ENCODE measurements around the gene PPA2. TPM values are rescaled to one million over a fixed set of nuclear protein-coding genes. Genes with fewer than 3 reads are reported as not detected.

Gene PPA2
- total RNA-seq, 1 donor from 2014 or later = 72.0 TPM

- Histone ChIP-seq H3K36me3 (ENCODE audit: control insufficient read depth in 3 of 3, insufficient read depth in 3 of 3, low read length in 3 of 3) (no peaks in the 10 kb centered on the region), H3K4me1 (ENCODE audit: control insufficient read depth in 3 of 3, insufficient read depth in 3 of 3, low read length in 3 of 3) (no peaks in the 10 kb centered on the region), H3K4me3 (ENCODE audit: low read length in 3 of 3) (no peak overlapping the region), H3K9me3 (ENCODE audit: control insufficient read depth in 3 of 3, low read length in 3 of 3) (no peaks in the 10 kb centered on the region), H3K27me3 (ENCODE audit: control insufficient read depth in 3 of 3, insufficient read depth in 3 of 3, low read length in 3 of 3) (no peaks in the 10 kb centered on the region), H3K27ac (ENCODE audit: low read depth, low read length) (no peak overlapping the region), H3K9ac (ENCODE audit: low read depth in 1 of 3, low read length in 3 of 3) (no peak overlapping the region)
Measured at GRCh38 chr4:105344141-105344540, 129.7 kb downstream of the PPA2 start.

DNA sequence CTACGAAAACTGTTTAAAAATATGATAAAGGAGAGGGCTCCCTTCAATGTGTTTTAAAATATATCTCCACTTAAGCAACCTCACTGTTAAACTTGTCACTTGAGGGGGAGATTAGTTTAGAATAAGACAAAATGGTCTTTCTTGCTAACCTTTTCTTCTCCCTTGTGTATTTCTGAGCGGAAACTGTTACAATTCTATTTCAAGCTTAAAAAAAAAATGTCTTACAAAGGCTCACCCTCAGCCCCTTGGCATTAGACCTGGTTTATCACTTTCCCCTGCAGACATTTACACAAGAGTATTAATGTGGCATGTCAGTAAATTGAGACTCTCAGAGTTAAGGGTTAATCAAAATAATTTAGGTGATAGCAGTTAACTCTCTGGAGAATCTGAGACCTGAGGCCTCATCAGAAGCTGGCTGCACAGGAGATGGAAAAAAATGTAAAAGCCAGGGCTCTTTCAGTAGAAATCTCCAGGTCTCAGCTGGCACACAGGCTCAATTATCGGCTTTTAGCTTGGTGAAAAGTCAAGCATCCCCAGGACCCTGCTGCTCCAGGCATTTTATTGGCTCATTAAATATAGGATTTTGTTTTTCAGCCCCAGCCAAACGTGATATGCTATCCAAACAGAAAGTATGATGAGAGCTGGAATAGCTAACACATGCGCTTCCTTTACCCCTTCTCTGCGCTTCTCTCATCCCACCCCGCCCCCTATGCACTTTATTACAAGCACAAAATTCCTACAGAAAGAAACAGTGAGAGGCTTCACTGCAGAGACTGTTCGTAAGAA lies 130.5 kb downstream of the PPA2 start:
- no peak overlapping the region for H3K27ac ChIP-seq (ENCODE audit: low read depth, low read length)
- no peaks in the 10 kb centered on the region for H3K4me1 ChIP-seq (ENCODE audit: control insufficient read depth in 3 of 3, insufficient read depth in 3 of 3, low read length in 3 of 3)
- H3K27me3 ChIP-seq (ENCODE audit: control insufficient read depth in 3 of 3, insufficient read depth in 3 of 3, low read length in 3 of 3) = no peaks in the 10 kb centered on the region
- no peak overlapping the region for H3K9ac ChIP-seq (ENCODE audit: low read depth in 1 of 3, low read length in 3 of 3)
- no peak overlapping the region for H3K4me3 ChIP-seq (ENCODE audit: low read length in 3 of 3)
- no peaks in the 10 kb centered on the region for H3K36me3 ChIP-seq (ENCODE audit: control insufficient read depth in 3 of 3, insufficient read depth in 3 of 3, low read length in 3 of 3)
- no peaks in the 10 kb centered on the region for H3K9me3 ChIP-seq (ENCODE audit: control insufficient read depth in 3 of 3, low read length in 3 of 3)

GRCh38 chr4:105329081-105329480 lies 144.8 kb downstream of the PPA2 start:
- no peak overlapping the region for H3K27ac ChIP-seq (ENCODE audit: low read depth, low read length)
- H3K9ac ChIP-seq (ENCODE audit: low read depth in 1 of 3, low read length in 3 of 3) = no peak overlapping the region
- no peaks in the 10 kb centered on the region for H3K27me3 ChIP-seq (ENCODE audit: control insufficient read depth in 3 of 3, insufficient read depth in 3 of 3, low read length in 3 of 3)

DNA sequence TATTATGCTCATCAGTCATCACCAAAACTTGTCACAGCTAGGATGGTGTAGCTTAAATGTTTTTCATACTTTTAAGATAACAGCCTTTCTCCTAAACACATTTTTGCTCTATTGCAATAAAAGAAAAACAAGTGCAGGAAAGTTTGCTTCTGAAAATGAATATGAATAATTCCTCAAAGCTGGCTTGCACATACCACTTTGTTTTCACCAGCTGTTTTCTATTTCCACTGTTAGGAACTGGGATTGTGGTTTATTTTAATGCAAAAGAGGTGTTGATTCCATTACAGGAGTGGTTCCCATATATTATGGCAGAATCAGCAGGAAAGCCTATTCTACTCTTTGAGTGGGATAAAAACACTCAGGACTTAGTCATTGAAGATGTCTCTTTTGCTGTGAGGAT lies 145.9 kb downstream of the PPA2 start:
- no peaks in the 10 kb centered on the region for H3K27me3 ChIP-seq (ENCODE audit: control insufficient read depth in 3 of 3, insufficient read depth in 3 of 3, low read length in 3 of 3)
- no peak overlapping the region for H3K9ac ChIP-seq (ENCODE audit: low read depth in 1 of 3, low read length in 3 of 3)
- H3K36me3 ChIP-seq (ENCODE audit: control insufficient read depth in 3 of 3, insufficient read depth in 3 of 3, low read length in 3 of 3) = no peaks in the 10 kb centered on the region
- no peak overlapping the region for H3K4me3 ChIP-seq (ENCODE audit: low read length in 3 of 3)
- no peaks in the 10 kb centered on the region for H3K4me1 ChIP-seq (ENCODE audit: control insufficient read depth in 3 of 3, insufficient read depth in 3 of 3, low read length in 3 of 3)
- H3K27ac ChIP-seq (ENCODE audit: low read depth, low read length) = no peak overlapping the region
- no peaks in the 10 kb centered on the region for H3K9me3 ChIP-seq (ENCODE audit: control insufficient read depth in 3 of 3, low read length in 3 of 3)

More at GRCh38 chr4:105329081-105329480, 144.8 kb downstream of the PPA2 start:
- Histone ChIP-seq H3K36me3 (ENCODE audit: control insufficient read depth in 3 of 3, insufficient read depth in 3 of 3, low read length in 3 of 3) (no peaks in the 10 kb centered on the region), H3K4me1 (ENCODE audit: control insufficient read depth in 3 of 3, insufficient read depth in 3 of 3, low read length in 3 of 3) (no peaks in the 10 kb centered on the region), H3K9me3 (ENCODE audit: control insufficient read depth in 3 of 3, low read length in 3 of 3) (no peaks in the 10 kb centered on the region), H3K4me3 (ENCODE audit: low read length in 3 of 3) (no peak overlapping the region)

- Histone ChIP-seq H3K27me3 (ENCODE audit: control insufficient read depth in 3 of 3, insufficient read depth in 3 of 3, low read length in 3 of 3) (no peaks in the 10 kb centered on the region), H3K9ac (ENCODE audit: low read depth in 1 of 3, low read length in 3 of 3) (no peak overlapping the region), H3K4me1 (ENCODE audit: control insufficient read depth in 3 of 3, insufficient read depth in 3 of 3, low read length in 3 of 3) (no peaks in the 10 kb centered on the region), H3K9me3 (ENCODE audit: control insufficient read depth in 3 of 3, low read length in 3 of 3) (no peaks in the 10 kb centered on the region), H3K36me3 (ENCODE audit: control insufficient read depth in 3 of 3, insufficient read depth in 3 of 3, low read length in 3 of 3) (no peaks in the 10 kb centered on the region), H3K4me3 (ENCODE audit: low read length in 3 of 3) (no peak overlapping the region), H3K27ac (ENCODE audit: low read depth, low read length) (no peak overlapping the region)
Measured at GRCh38 chr4:105327222-105327621, 146.6 kb downstream of the PPA2 start.

Small RNA genes lying within 50 kb of the gene (small RNA-seq; reads per million reads assigned to genes)
- not detected for gene RNU6-553P

Other genes with a start within 250 kb of the PPA2 start
- gene ARHGEF38, start 78.6 kb upstream of the PPA2 start, total RNA-seq = not detected
- 19.3 TPM for gene INTS12, start 234.6 kb upstream of the PPA2 start, total RNA-seq
- 9.4 TPM for gene GSTCD, start 234.7 kb upstream of the PPA2 start, total RNA-seq